ENCODE measurements around the gene KCNJ4.

The KCNJ4 gene

GRCh38 chr22:38451404-38451803 lies 3.6 kb downstream of the KCNJ4 start:
- DNase-seq: no peak

DNA sequence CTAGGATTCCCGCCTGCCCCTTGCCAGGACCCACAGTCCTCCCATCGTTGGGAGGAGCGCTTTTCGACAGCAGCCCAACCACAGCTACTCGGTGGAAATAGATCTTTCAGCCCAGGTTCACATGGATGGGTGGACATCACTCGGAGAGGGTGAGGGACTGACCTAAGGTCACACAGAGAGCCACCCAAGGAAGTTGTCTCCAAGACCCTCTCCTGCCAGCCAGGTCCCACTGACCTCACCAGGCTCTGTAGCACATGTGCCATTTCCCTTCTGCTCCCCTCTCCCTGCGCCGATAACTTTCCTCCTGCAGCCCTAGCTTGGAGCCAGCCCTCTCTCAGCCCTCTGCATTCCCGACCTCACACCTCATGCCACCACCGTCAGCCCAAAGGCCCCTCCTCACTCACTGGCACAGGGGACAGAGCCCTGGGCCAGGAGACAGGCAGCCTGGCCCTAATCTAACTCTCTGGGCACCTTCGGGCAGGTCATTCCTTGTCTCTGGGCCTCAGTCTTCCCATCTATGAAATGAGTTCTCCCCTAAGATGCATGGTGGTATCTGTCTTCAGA lies 4.7 kb downstream of the KCNJ4 start:
- DNase-seq: no peak

- DNase-seq: no peak
Observed at GRCh38 chr22:38449776-38450175, 5.2 kb downstream of the KCNJ4 start.

DNA sequence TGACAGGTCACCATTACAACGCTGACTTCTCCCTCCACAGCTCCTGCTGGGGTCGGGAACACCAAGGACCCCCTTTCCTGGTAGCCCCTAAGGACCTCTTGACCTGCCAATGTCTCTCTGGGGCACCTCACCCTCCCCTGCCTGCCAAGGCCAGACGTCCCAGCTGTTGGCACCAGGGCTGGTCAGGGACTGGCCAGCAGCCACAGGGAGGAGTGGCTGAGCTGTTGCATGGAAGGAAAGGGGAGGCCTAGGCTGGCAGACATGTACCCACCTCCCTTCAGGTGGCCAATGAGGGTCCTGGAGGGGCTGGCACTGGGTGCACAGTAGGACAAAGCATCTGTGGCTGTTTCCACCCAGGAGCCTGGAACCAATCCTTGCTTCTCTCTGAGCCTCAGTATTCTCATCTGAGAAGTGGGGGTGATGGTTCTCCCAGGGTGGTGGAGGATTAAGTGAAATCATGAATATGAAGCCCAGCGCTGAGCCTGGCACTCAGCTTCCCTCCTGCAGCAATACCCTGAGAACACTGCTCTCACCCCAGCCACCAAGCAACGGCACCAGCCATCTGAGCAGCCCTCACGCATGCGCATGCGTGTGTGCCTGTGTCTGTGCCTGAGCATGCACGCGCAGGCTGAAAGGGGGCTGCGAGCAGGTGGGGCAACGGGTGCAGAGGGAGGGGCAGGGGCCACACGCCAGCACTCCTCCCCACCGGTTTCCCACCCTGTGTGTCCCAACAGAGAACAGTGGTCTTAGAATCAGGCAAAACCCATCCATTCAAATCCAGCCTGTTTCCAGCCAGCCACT lies 5.9 kb downstream of the KCNJ4 start:
- DNase-seq: no peak

DNA sequence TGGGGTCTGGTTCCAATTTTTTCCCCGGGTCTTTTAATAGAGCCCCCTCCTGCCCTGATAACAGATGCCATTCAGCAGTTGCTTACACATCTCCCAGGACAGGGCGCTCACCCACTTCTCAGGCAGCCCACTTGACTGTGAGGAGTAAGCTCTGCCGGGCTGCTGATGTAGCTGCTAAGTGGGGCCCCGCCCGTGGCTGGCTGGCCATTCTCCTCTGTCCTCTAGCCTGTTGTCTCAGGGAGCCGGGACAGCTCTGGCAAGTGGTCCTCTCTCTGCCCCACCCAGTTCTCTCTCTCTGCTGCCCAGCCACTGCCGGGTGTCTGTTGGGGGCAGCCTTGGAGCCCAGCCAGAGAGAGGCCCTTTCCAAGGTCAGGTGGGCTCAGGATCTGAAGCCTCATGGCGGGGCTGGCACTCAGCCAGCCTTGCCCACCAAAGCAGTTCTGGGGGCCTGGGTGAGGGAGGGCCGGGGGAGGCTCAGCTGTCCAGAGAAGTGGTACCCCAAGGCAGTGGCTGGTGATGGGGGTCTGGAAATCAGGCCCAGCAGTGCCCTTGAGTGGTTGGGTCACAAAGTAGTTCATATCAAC lies 8.9 kb downstream of the KCNJ4 start:
- DNase-seq: no peak

- DNase-seq: no peak
Observed at GRCh38 chr22:38444783-38445182, 10.2 kb downstream of the KCNJ4 start.

GRCh38 chr22:38443628-38444521 lies 11.1 kb downstream of the KCNJ4 start:
- no peak for DNase-seq

DNA sequence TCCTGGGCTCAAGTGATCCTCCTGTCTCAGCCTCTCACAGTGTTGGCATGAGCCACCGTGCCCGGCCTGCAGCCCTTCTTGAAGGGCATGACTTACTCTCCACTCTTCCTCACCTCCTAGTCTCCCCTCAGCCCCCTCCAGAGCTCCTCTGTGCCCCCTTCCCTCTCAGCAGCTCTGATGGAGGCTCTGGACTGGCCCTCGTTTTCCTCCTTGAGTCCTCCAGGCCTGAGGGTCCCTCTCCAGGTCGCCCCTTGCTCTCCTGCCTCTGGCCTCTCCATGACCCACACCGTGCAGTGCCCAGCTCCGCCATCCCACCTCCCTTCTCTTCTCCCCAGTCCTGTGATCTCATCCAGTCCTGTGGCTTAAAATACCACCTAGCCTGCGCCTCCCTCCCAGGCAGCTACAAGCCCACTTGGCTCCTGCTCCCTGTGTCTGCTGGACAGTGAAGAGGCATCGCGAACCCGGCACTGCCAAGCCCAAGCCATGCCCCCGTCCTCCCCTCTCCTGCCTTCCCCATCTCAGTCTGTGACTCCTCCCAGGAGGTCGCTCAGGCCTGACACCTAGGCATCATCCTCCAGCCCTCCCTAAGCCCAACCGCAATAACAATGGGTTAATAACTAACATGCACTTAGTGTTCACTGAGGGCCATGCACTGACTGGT lies 11.9 kb downstream of the KCNJ4 start:
- no peak for DNase-seq

DNA sequence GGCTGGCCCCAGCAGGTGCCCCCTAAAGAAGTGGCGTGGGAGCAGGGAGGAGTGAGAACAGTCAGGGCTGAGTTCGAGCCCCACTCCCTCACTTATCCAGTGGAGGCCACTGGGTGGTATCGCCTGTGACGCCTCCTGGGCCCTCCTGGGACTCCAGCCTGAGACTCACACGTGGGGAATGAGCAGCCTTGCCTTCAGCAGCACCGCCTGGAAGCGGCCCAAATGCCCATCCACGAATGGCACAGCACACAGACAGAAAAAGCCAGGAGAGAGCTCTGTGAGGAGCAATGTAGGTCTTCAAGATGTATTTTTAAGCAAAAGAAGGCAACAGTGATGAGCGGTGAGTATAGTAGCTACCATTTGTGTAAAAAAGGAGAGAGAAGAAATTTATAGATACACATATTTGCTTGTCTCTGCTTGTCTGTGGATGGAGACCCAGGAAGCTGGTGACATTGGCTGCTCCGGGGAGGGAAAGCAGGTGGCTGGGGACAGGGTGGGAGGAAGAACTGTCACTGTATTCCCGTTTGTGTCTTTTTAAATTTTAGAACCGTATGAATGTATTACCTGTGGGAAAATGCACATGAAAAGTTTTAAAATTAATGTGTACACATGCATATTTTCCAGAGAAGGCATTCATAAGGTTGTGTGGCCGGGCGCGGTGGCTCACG lies 13.2 kb downstream of the KCNJ4 start:
- no peak for DNase-seq

GRCh38 chr22:38440747-38441350 lies 14.2 kb downstream of the KCNJ4 start:
- no peak for DNase-seq

GRCh38 chr22:38437416-38437815 lies 17.6 kb downstream of the KCNJ4 start:
- no peak for DNase-seq

DNA sequence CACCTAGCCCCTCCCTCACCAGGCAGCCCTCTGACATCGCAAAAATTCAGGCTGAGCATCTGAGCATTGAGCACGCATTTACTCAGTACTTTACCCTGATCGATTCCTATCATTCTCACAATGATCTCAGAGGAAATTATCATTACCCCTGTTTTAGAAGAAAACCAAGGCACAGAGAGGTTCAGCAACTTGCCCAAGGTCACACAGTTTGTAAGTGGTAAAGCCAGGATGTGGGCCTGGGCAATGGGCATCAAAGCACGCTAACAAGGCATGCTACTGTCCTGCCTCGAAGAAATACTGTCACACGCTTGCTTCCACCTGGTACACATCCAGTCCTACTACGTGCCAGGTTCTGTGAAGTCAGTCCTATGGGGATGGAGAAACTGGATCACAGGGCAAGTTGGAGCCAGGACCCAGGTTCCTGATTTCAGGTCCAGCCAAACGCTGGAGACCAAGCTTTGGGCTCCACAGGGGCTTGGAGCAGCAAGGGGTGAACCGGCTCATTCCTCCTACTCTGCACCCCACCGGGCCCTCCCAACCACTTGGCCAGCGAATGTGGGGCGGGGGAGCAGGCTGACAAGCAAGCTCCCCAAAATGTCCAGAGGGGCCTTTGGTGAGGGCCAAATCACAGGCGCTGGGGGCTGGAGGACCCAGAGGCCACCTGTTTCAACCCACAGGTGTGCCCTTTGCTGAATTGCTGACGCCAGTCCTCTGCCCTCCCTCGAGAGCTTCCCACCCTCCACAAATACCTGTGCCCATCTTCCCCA lies 18.2 kb downstream of the KCNJ4 start:
- no peak for DNase-seq

DNA sequence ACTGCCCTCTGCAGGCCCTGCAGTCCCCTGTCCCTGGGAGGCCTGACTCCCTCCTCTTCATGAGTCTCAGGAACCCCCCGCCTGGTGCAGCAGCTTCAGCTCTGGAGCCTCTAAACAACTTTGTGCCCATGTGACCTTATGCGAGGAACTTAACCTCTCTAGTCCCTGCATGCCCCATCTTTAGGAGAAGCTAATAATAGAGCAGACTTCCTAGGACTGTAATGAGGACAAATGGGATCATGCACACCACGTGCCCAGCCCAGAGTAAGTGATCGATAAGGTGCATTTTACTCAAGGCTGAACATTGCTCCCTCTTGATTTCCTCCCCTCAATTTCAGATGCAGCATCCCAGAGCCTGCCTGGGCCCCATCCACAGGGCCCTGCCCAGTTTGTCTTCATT lies 19.0 kb downstream of the KCNJ4 start:
- no peak for DNase-seq

- no peak for DNase-seq
Observed at GRCh38 chr22:38435010-38435409, 20.0 kb downstream of the KCNJ4 start.

- DNase-seq: no peak
Observed at GRCh38 chr22:38433871-38434270, 21.1 kb downstream of the KCNJ4 start.

DNA sequence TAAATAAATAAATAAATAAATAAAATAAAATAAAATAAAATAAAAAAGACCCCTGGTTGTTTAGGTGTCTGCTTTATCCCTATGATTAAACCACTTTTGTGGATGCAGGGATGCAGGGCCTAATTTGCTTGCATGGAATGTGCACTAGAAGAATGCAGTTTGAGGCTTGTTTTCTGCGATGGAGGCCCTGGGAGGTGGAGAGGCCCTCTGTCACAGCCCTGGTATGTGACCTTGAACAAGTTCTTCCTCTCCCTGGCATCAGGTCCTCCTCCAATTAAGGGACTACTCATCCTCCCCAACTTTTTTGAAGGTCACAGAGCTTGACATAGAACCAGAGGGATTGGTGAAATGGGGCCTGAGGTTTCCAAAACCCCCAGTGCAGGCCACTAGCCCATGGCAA lies 22.7 kb downstream of the KCNJ4 start:
- DNase-seq: no peak

DNA sequence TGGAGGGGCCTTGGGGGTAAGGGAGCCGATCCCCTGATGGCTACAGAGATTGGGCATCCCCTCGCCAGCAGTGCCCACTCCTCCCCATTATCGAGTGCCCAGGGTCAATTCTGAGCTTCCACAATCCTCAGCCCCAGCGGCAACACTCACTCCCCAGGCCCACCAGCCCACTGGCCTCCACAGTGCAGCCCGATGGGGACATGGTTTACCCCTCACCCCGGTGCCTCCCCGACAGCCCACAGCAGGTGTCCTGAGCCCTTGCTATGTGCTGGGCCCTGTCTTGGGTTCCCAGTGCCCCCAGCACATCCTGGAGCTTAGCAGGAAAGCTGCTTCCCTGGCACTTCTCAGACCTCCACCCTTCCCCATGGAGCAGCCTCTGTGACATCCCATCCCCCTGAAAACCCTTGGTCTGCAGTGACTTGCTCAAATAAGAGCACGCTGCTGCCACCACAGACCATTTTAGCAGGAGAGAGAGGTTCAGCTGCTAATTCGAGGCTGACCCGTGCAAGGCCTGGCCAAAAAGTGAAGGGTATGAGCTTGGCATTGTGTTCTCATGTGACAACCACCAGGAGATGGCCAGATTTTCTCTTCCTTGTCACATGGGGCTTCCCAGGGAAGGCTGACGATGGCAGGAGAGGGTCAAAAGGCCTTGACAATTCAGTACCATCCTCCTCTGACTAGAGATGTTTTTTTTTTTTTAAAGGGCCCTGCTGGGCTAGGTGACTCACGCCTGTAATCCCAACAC lies 23.6 kb downstream of the KCNJ4 start:
- no peak for DNase-seq

- no peak for DNase-seq
Observed at GRCh38 chr22:38429499-38430068, 25.4 kb downstream of the KCNJ4 start.

GRCh38 chr22:38428714-38429113 lies 26.3 kb downstream of the KCNJ4 start:
- no peak for DNase-seq

DNA sequence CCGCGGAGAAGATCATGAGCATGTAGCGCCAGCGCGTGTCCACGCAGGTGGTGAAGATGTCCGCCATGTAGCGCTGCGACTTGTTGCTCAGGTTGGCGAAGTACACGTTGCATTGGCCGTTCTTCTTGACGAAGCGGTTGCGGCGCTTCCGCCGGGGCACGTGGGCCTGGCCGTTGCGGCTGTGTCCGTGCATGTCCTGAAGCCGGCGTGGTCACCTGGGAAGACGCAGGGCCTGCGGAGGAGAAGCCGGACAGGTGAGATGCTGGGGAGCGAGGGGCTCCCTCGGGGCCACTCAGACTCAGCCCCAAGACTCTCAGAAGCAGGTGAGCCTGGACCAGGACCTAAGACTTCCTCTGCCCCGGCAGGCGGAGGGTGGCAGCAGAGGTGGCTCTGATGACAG lies 27.1 kb downstream of the KCNJ4 start:
- no peak for DNase-seq

All from NCI-H1417 treated with DMSO at 0.1 percent for 48 hours (cell line).